HepG2 (cell line): Measurements from ENCODE around the gene TRIM27. TPM values are rescaled to one million over a fixed set of nuclear protein-coding genes. Genes with fewer than 3 reads are reported as not detected.
A peak's percentile ranks its signal among the peaks of the same experiment; 100 is the strongest.

ENCODE experiments used
- AGO1 ChIP-seq: fragments of 200-400 bp; formaldehyde crosslinking; IDR thresholded peaks from 2 replicates; pipeline ENCODE4 v1.6.1; 2017; ENCODE audit warnings: mild to moderate bottlenecking, low read depth, low read length, moderate library complexity; ENCODE audit not compliant: poor library complexity, severe bottlenecking
- CERS6 ChIP-seq: sonication (generic); formaldehyde crosslinking; IDR thresholded peaks from 2 replicates; pipeline ENCODE4 v1.5.0; 2020; ENCODE audit warnings: missing genetic modification reagents
- DRAP1 ChIP-seq: IDR thresholded peaks from 2 replicates; pipeline ENCODE4 v1.6.1; 2016; ENCODE audit warnings: missing genetic modification reagents, missing compliant biosample characterization
- ESRRA ChIP-seq: sonication (generic); formaldehyde crosslinking; IDR thresholded peaks from 2 replicates; pipeline ENCODE4 v1.5.1; 2020; ENCODE audit warnings: mild to moderate bottlenecking, low read depth, missing genetic modification reagents
- HDAC1 ChIP-seq: sonication (generic); formaldehyde crosslinking; IDR thresholded peaks from 2 replicates; pipeline ENCODE4 v1.5.1; 2020; ENCODE audit warnings: mild to moderate bottlenecking, missing genetic modification reagents
- IKZF1 ChIP-seq: fragments of 450-650 bp; IDR thresholded peaks from 2 replicates; pipeline ENCODE4 v1.7.1; 2016
- IRF2 ChIP-seq: IDR thresholded peaks from 2 replicates; pipeline ENCODE4 v1.6.1; 2018; ENCODE audit warnings: missing genetic modification reagents, missing compliant biosample characterization
- MBD4 ChIP-seq: IDR thresholded peaks from 2 replicates; pipeline ENCODE4 v1.6.1; 2012; ENCODE audit warnings: low read length, inconsistent platforms, borderline replicate concordance
- MYC ChIP-seq: sonication (generic); formaldehyde crosslinking; IDR thresholded peaks from 2 replicates; pipeline ENCODE4 v1.9.0; 2021; ENCODE audit warnings: missing genetic modification reagents, borderline replicate concordance
- NCOA2 ChIP-seq: sonication (generic); formaldehyde crosslinking; IDR thresholded peaks from 2 replicates; pipeline ENCODE4 v1.8.0; 2022; ENCODE audit warnings: inconsistent platforms
- NFE2L2 ChIP-seq: fragments of 150-350 bp; IDR thresholded peaks from 2 replicates; pipeline ENCODE4 v1.6.1; 2014; ENCODE audit warnings: low read length
- NR2C2 ChIP-seq: sonication (generic); formaldehyde crosslinking; IDR thresholded peaks from 2 replicates; pipeline ENCODE4 v1.4.0; 2020; ENCODE audit warnings: missing genetic modification reagents, mild to moderate bottlenecking, moderate library complexity, borderline replicate concordance
- SIX4 ChIP-seq: sonication (generic); formaldehyde crosslinking; IDR thresholded peaks from 2 replicates; pipeline ENCODE4 v1.4.0; 2020; ENCODE audit warnings: missing genetic modification reagents
- STAT6 ChIP-seq: sonication (generic); formaldehyde crosslinking; IDR thresholded peaks from 2 replicates; pipeline ENCODE4 v1.4.0; 2020; ENCODE audit warnings: missing genetic modification reagents, mild to moderate bottlenecking, borderline replicate concordance
- XRCC5 ChIP-seq: fragments of 200-400 bp; formaldehyde crosslinking; optimal IDR thresholded peaks from 2 replicates; pipeline ENCODE3; 2017; ENCODE audit warnings: mild to moderate bottlenecking, low read length
- ZBTB34 ChIP-seq: sonication (generic); formaldehyde crosslinking; IDR thresholded peaks from 2 replicates; pipeline ENCODE4 v1.8.0; 2022; ENCODE audit warnings: mild to moderate bottlenecking, missing genetic modification reagents
- ZKSCAN8 ChIP-seq: IDR thresholded peaks from 2 replicates; pipeline ENCODE4 v1.6.1; 2016; ENCODE audit warnings: borderline replicate concordance, missing genetic modification reagents, missing compliant biosample characterization
- ZNF232 ChIP-seq: sonication (generic); formaldehyde crosslinking; IDR thresholded peaks from 2 replicates; pipeline ENCODE4 v1.4.0; 2020; ENCODE audit warnings: missing genetic modification reagents, borderline replicate concordance
- ZNF354B ChIP-seq: sonication (generic); formaldehyde crosslinking; IDR thresholded peaks from 2 replicates; pipeline ENCODE4 v1.8.0; 2022; ENCODE audit warnings: mild to moderate bottlenecking, missing genetic modification reagents
- ZNF547 ChIP-seq: sonication (generic); formaldehyde crosslinking; IDR thresholded peaks from 2 replicates; pipeline ENCODE4 v1.5.1; 2020; ENCODE audit warnings: mild to moderate bottlenecking, missing genetic modification reagents
- ZNF639 ChIP-seq: conservative IDR thresholded peaks from 2 replicates; pipeline ENCODE4 v1.6.1; 2018; ENCODE audit warnings: missing genetic modification reagents
- ZNF678 ChIP-seq: sonication (generic); formaldehyde crosslinking; IDR thresholded peaks from 2 replicates; pipeline ENCODE4 v1.4.0; 2020; ENCODE audit warnings: mild to moderate bottlenecking, missing genetic modification reagents
- ZNF749 ChIP-seq: sonication (generic); formaldehyde crosslinking; IDR thresholded peaks from 2 replicates; pipeline ENCODE4 v1.8.0; 2022; ENCODE audit warnings: mild to moderate bottlenecking, missing genetic modification reagents, moderate library complexity, borderline replicate concordance
- polyA plus RNA-seq, 8 experiments: library from polyadenylated mRNA; depleted of rRNA in 3 of 8; stranded (reverse) in 7 of 8; unstranded in 1 of 8; fragments of >200 nt; fragmentation: Illumina TruSeq in 4 of 8; extraction: Trizol in 4 of 8; gene quantifications; 2 replicates each; pipeline versions ENCODE4 v1.2.1 to v1.2.3, GENCODE V29; 2011 to 2016; ENCODE audit warnings: low read depth in 4 of 8, missing spikeins in 1 of 8, mixed read lengths in 1 of 8; ENCODE audit not compliant: insufficient read depth in 1 of 8
- total RNA-seq, 5 experiments: library from RNA; depleted of rRNA; stranded (reverse); fragments of >200 nt; fragmentation: Illumina TruSeq; extraction: Trizol; gene quantifications; 2 replicates each; pipeline ENCODE4 v1.2.3, GENCODE V29; 2016; ENCODE audit warnings: low read depth in 1 of 5

The TRIM27 gene
- total and polyA plus RNA-seq, 2 of the 13 experiments (the other 11 are each of a cell fraction or from before 2014, with no cell fraction given) = 88.6 to 112 TPM

- TF ChIP-seq ZBTB34 (CRISPR knock-in tag) (peak; percentile 14; the same call in 1 of the 2 replicates), ZNF354B (CRISPR knock-in tag) (0 out of 2 replicates have a peak, but pooled peaks have one; percentile 31), ZNF232 (CRISPR knock-in tag) (peak; percentile 67; the same call in 1 of the 2 replicates), XRCC5 (peak; percentile 18), ZNF678 (CRISPR knock-in tag) (0 out of 2 replicates have a peak, but pooled peaks have one; percentile 26), STAT6 (CRISPR knock-in tag) (no peak; the same call in 1 of the 2 replicates), SIX4 (CRISPR knock-in tag) (no peak), ESRRA (CRISPR knock-in tag) (peak; percentile 42; the same call in 1 of the 2 replicates), HDAC1 (CRISPR knock-in tag) (peak; percentile 71), MYC (CRISPR knock-in tag) (peak; percentile 40; the same call in 1 of the 2 replicates), NFE2L2 (no peak), ZNF547 (CRISPR knock-in tag) (0 out of 2 replicates have a peak, but pooled peaks have one; percentile 30), ZKSCAN8 (CRISPR knock-in tag) (peak; percentile 76), ZNF639 (no peak; the same call in 1 of the 2 replicates), NCOA2 (CRISPR knock-in tag) (0 out of 2 replicates have a peak, but pooled peaks have one; percentile 17), AGO1 (no peak), IRF2 (CRISPR knock-in tag) (peak; percentile 84), MBD4 (no peak), ZNF749 (CRISPR knock-in tag) (peak; percentile 45; the same call in 1 of the 2 replicates), CERS6 (no peak), DRAP1 (peak; percentile 74; the same call in 1 of the 2 replicates), NR2C2 (CRISPR knock-in tag) (no peak; the same call in 1 of the 2 replicates), IKZF1 (no peak)
Observed at GRCh38 chr6:28940858-28941683, 17.3 kb upstream of the TRIM27 start (continued).
